H1 (cell line): Measurements from ENCODE around the gene PCDHGA1. TPM values are rescaled to one million over a fixed set of nuclear protein-coding genes. Genes with fewer than 3 reads are reported as not detected.

Source experiments
- CTCF ChIA-PET: fragments of 300-600 bp; sonication (Branson Sonifier 250); formaldehyde crosslinking; loops from one replicate; lab custom pipeline; 2021; ENCODE audit not compliant: partially characterized antibody; lab: Charles Lee
- POLR2A ChIA-PET: fragments of 300-600 bp; sonication (Branson Sonifier 250); formaldehyde crosslinking; loops from one replicate; lab custom pipeline; 2021; ENCODE audit warnings: inconsistent platforms; ENCODE audit not compliant: partially characterized antibody; lab: Charles Lee
- DNase-seq, 2 experiments: peaks; one replicate each; pipeline versions ENCODE4 v3.0.0 to v3.0.0-alpha.2; 2010 to 2022; ENCODE audit warnings: low spot score in 2 of 2, low read depth in 1 of 2, mixed read lengths in 1 of 2
- FAIRE-seq: peaks from 2 replicates; lab custom pipeline; 2011; peaks lifted over from hg19 to GRCh38; lab: Jason Lieb, UNC
- H2AFZ ChIP-seq: 2 replicates; pipeline ENCODE4 v1.8.1; 2012; ENCODE audit warnings: low read length, inconsistent platforms
- H2AK5ac ChIP-seq: 2 replicates; pipeline ENCODE4 v1.6.1; 2013; ENCODE audit warnings: low read depth, low read length
- H2BK120ac ChIP-seq: replicated peaks from 2 replicates; pipeline ENCODE3; 2013; ENCODE audit warnings: low read depth, low read length, inconsistent platforms
- H2BK12ac ChIP-seq: 2 replicates; pipeline ENCODE4 v1.6.1; 2013; ENCODE audit warnings: low read depth, low read length
- H2BK15ac ChIP-seq: 2 replicates; pipeline ENCODE4 v1.6.1; 2013; ENCODE audit warnings: low read length
- H2BK20ac ChIP-seq: 2 replicates; pipeline ENCODE4 v1.6.1; 2013; ENCODE audit warnings: low read length
- H2BK5ac ChIP-seq: 2 replicates; pipeline ENCODE4 v1.6.1; 2013; ENCODE audit warnings: low read depth, low read length
- H3K14ac ChIP-seq: 2 replicates; pipeline ENCODE4 v1.6.1; 2013; ENCODE audit warnings: inconsistent platforms; ENCODE audit not compliant: insufficient read length
- H3K18ac ChIP-seq: 2 replicates; pipeline ENCODE4 v1.6.1; 2013; ENCODE audit warnings: low read length; ENCODE audit errors: extremely low read depth
- H3K23ac ChIP-seq: 2 replicates; pipeline ENCODE4 v1.6.1; 2013; ENCODE audit warnings: inconsistent platforms; ENCODE audit not compliant: insufficient read length
- H3K23me2 ChIP-seq: 2 replicates; pipeline ENCODE4 v1.6.1; 2013; ENCODE audit warnings: low read depth, low read length
- H3K27ac ChIP-seq: 2 replicates; pipeline ENCODE4 v1.6.1; 2011; ENCODE audit warnings: low read depth, low read length, inconsistent platforms
- H3K27me3 ChIP-seq, 4 experiments: replicated peaks in 1 of 4; 1 replicate in 1 of 4; 2 replicates in 3 of 4; pipeline versions ENCODE4 v1.6.1 to v1.8.1; 2011 to 2013; ENCODE audit warnings: low read length in 3 of 4, mild to moderate bottlenecking in 3 of 4, inconsistent platforms in 2 of 4, mixed read lengths in 2 of 4, moderate library complexity in 1 of 4; ENCODE audit not compliant: control insufficient read depth in 3 of 4, insufficient read depth in 3 of 4; ENCODE audit errors: extremely low read depth in 1 of 4
- H3K36me3 ChIP-seq, 4 experiments: 2 replicates each; pipeline versions ENCODE4 v1.6.1 to v1.8.1; 2011 to 2013; ENCODE audit warnings: mild to moderate bottlenecking in 4 of 4, low read length in 3 of 4, moderate library complexity in 2 of 4, control low read depth in 1 of 4, inconsistent platforms in 1 of 4; ENCODE audit not compliant: insufficient read depth in 4 of 4, control insufficient read depth in 2 of 4
- H3K4ac ChIP-seq: replicated peaks from 2 replicates; pipeline ENCODE3; 2013; ENCODE audit warnings: low read length, low read depth, mixed read lengths, inconsistent platforms; ENCODE audit not compliant: insufficient read length
- H3K4me1 ChIP-seq, 4 experiments: replicated peaks in 1 of 4; 1 replicate in 1 of 4; 2 replicates in 3 of 4; pipeline versions ENCODE4 v1.6.1 to v1.8.1; 2011 to 2013; ENCODE audit warnings: low read length in 3 of 4, inconsistent platforms in 2 of 4, mixed read lengths in 1 of 4; ENCODE audit not compliant: insufficient read depth in 4 of 4, control insufficient read depth in 3 of 4
- H3K4me2 ChIP-seq, 2 experiments: 2 replicates each; pipeline versions ENCODE4 v1.6.1 to v1.8.1; 2011 to 2013; ENCODE audit warnings: low read depth in 2 of 2, low read length in 2 of 2, control low read depth in 1 of 2, inconsistent platforms in 1 of 2, mild to moderate bottlenecking in 1 of 2; ENCODE audit not compliant: insufficient read depth in 1 of 2
- H3K4me3 ChIP-seq, 4 experiments: fragments of 200-600, 300-600 bp in 1 of 4; sonication (generic), shearing (Covaris generic), sonication (Bioruptor Twin) in 1 of 4; 2 replicates each; pipeline versions ENCODE4 v1.5.1 to v1.8.1; 2011 to 2016; ENCODE audit warnings: low read length in 4 of 4, low read depth in 3 of 4, control low read depth in 2 of 4, inconsistent platforms in 2 of 4, mild to moderate bottlenecking in 2 of 4, mixed read lengths in 1 of 4, moderate library complexity in 1 of 4; ENCODE audit not compliant: insufficient read depth in 2 of 4; ENCODE audit errors: extremely low read depth in 1 of 4
- H3K56ac ChIP-seq: replicated peaks from 2 replicates; pipeline ENCODE3; 2013; ENCODE audit warnings: low read depth, mild to moderate bottlenecking, mixed read lengths, low read length, inconsistent platforms; ENCODE audit not compliant: insufficient read length
- H3K79me1 ChIP-seq: 2 replicates; pipeline ENCODE4 v1.6.1; 2013; ENCODE audit warnings: low read depth, low read length, control low read depth
- H3K79me2 ChIP-seq, 2 experiments: 2 replicates each; pipeline versions ENCODE4 v1.6.1 to v1.8.1; 2012 to 2013; ENCODE audit warnings: low read length in 2 of 2, mild to moderate bottlenecking in 2 of 2, inconsistent platforms in 1 of 2; ENCODE audit not compliant: insufficient read depth in 2 of 2, control insufficient read depth in 1 of 2
- H3K9ac ChIP-seq, 4 experiments: replicated peaks in 1 of 4; 1 replicate in 1 of 4; 2 replicates in 3 of 4; pipeline versions ENCODE4 v1.6.1 to v1.8.1; 2011 to 2013; ENCODE audit warnings: low read depth in 3 of 4, low read length in 3 of 4, control low read depth in 2 of 4, mild to moderate bottlenecking in 2 of 4, moderate library complexity in 2 of 4, inconsistent platforms in 1 of 4; ENCODE audit errors: extremely low read depth in 1 of 4
- H3K9me3 ChIP-seq, 2 experiments: 2 replicates each; pipeline versions ENCODE4 v1.6.1 to v1.8.1; 2012 to 2013; ENCODE audit warnings: mild to moderate bottlenecking in 2 of 2, moderate library complexity in 2 of 2, control low read depth in 1 of 2, inconsistent platforms in 1 of 2, low read depth in 1 of 2, low read length in 1 of 2, mixed read lengths in 1 of 2; ENCODE audit not compliant: insufficient read depth in 2 of 2
- H4K20me1 ChIP-seq, 2 experiments: replicated peaks in 1 of 2; 2 replicates each; pipeline versions ENCODE3 to v1.8.1; 2011 to 2013; ENCODE audit warnings: inconsistent platforms in 2 of 2, low read length in 2 of 2, mild to moderate bottlenecking in 1 of 2; ENCODE audit not compliant: insufficient read depth in 2 of 2, control insufficient read depth in 1 of 2
- H4K5ac ChIP-seq: 2 replicates; pipeline ENCODE4 v1.6.1; 2013; ENCODE audit warnings: low read length, low read depth, mixed read lengths, inconsistent platforms; ENCODE audit not compliant: insufficient read length
- H4K8ac ChIP-seq: 2 replicates; pipeline ENCODE4 v1.8.0; 2013; ENCODE audit warnings: mild to moderate bottlenecking, moderate library complexity, low read length, inconsistent platforms; ENCODE audit not compliant: insufficient read depth; ENCODE audit errors: extremely low read depth
- H4K91ac ChIP-seq: replicated peaks from 2 replicates; pipeline ENCODE3; 2013; ENCODE audit warnings: low read length, mixed read lengths, inconsistent platforms; ENCODE audit not compliant: insufficient read length
- BCL11A ChIP-seq, 2 experiments: IDR thresholded peaks; one replicate each; pipeline ENCODE4 v1.6.1; 2011; ENCODE audit warnings: low read depth in 2 of 2, low read length in 2 of 2, mild to moderate bottlenecking in 2 of 2
- CREB1 ChIP-seq: IDR thresholded peaks from 2 replicates; pipeline ENCODE4 v1.6.1; 2012; ENCODE audit warnings: inconsistent platforms
- JUND ChIP-seq: IDR thresholded peaks from 2 replicates; pipeline ENCODE4 v1.6.1; 2011; ENCODE audit warnings: mild to moderate bottlenecking, improper control_type of control experiment, low read length
- MAFK ChIP-seq: IDR thresholded peaks from 2 replicates; pipeline ENCODE4 v1.6.1; 2012; ENCODE audit warnings: low read depth, mild to moderate bottlenecking, improper control_type of control experiment, low read length
- NANOG ChIP-seq: IDR thresholded peaks from 2 replicates; pipeline ENCODE4 v1.6.1; 2011; ENCODE audit warnings: low read length, low read depth, mild to moderate bottlenecking, inconsistent platforms; ENCODE audit not compliant: insufficient read depth, poor library complexity, severe bottlenecking
- NRF1 ChIP-seq: IDR thresholded peaks from 2 replicates; pipeline ENCODE4 v1.6.1; 2011; ENCODE audit warnings: mild to moderate bottlenecking, low read depth, low read length, improper control_type of control experiment
- POU5F1 ChIP-seq: IDR thresholded peaks from 2 replicates; pipeline ENCODE4 v1.6.1; 2011; ENCODE audit warnings: low read depth, mild to moderate bottlenecking, low read length, moderate library complexity
- RNF2 ChIP-seq: fragments of 200-900, 300-1000 bp; sonication (generic); IDR thresholded peaks from 2 replicates; pipeline ENCODE4 v1.7.1; 2016; ENCODE audit warnings: borderline replicate concordance, low read depth, mild to moderate bottlenecking, antibody characterized with exemption, low read length; ENCODE audit not compliant: poor library complexity, severe bottlenecking; ENCODE audit errors: missing control alignments
- RXRA ChIP-seq: IDR thresholded peaks from 2 replicates; pipeline ENCODE4 v1.6.1; 2011; ENCODE audit warnings: low read depth, mild to moderate bottlenecking, low read length, moderate library complexity; ENCODE audit not compliant: insufficient read depth
- SP2 ChIP-seq: IDR thresholded peaks from 2 replicates; pipeline ENCODE4 v1.6.1; 2012; ENCODE audit warnings: mild to moderate bottlenecking, low read length, inconsistent platforms
- SP4 ChIP-seq: IDR thresholded peaks from 2 replicates; pipeline ENCODE4 v1.6.1; 2012; ENCODE audit warnings: low read length, inconsistent platforms
- SUZ12 ChIP-seq: fragments of 200-600 bp; sonication (generic); IDR thresholded peaks from 2 replicates; pipeline ENCODE4 v1.6.1; 2012; ENCODE audit warnings: mild to moderate bottlenecking, inconsistent platforms, low read length, moderate library complexity, mixed read lengths
- TAF7 ChIP-seq: optimal IDR thresholded peaks from 2 replicates; pipeline ENCODE3; 2011; ENCODE audit warnings: low read depth, mild to moderate bottlenecking, inconsistent platforms, low read length, moderate library complexity, borderline replicate concordance
- TCF12 ChIP-seq: IDR thresholded peaks from 2 replicates; pipeline ENCODE4 v1.6.1; 2011; ENCODE audit warnings: low read depth, mild to moderate bottlenecking, low read length
- ZNF274 ChIP-seq: IDR thresholded peaks from 2 replicates; pipeline ENCODE4 v1.7.0; 2012; ENCODE audit warnings: low read length, borderline replicate concordance; ENCODE audit errors: extremely low read depth
- WGBS, 2 experiments: shearing (Covaris generic) in 1 of 2; methylation state at CpG; one replicate each; pipeline versions ENCODE4 v1.1.6 to v1.1.7; 2013 to 2015; ENCODE audit warnings: low lambda C conversion rate in 2 of 2, mixed read lengths in 2 of 2, inconsistent platforms in 1 of 2, low coverage in 1 of 2, missing lambda C conversion rate in 1 of 2; ENCODE audit not compliant: insufficient replicate concordance in 2 of 2, insufficient coverage in 1 of 2, insufficient read length in 1 of 2; ENCODE audit errors: extremely low coverage in 1 of 2, missing lambda C conversion rate in 1 of 2; 5-methylcytosine and 5-hydroxymethylcytosine counted together
- polyA plus RNA-seq, 7 experiments: library from polyadenylated mRNA; depleted of rRNA in 3 of 7; stranded (reverse) in 5 of 7; unstranded in 2 of 7; fragments of >200 nt in 5 of 7; fragments of 200-250 nt in 2 of 7; gene quantifications; 1 replicate in 5 of 7; 2 replicates in 1 of 7; 4 replicates in 1 of 7; pipeline versions ENCODE4 v1.2.1 to v1.2.3, GENCODE V29; 2011 to 2013; ENCODE audit warnings: missing spikeins in 2 of 7, mixed read lengths in 2 of 7
- total RNA-seq: library from RNA; stranded (reverse); fragmentation: NEBNext Ultra II Directional; extraction: Animal tissue kit (Norgen Biotek cat#: 25700); gene quantifications from 2 replicates; pipeline ENCODE4 v1.2.1, GENCODE V29; 2021

PCDHGA1 gene
- total and polyA plus RNA-seq, 2 of the 8 experiments (the other 6 are each of a cell fraction or from before 2014, with no cell fraction given) = 0.57 to 0.89 TPM

DNA sequence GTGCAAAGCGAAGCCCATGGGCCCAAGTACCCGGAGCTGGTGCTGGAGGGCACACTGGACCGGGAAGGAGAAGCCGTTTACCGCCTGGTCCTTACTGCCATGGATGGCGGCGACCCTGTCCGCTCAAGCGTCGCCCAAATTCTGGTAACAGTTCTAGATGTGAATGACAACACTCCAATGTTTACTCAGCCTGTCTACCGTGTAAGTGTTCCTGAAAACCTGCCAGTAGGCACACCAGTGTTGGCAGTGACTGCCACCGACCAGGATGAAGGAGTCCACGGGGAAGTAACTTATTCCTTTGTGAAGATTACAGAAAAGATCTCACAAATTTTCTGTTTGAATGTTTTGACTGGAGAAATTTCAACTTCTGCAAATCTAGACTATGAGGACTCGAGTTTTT is 44.3 kb downstream of the PCDHGA1 start:
- Histone ChIP-seq H3K4me2 (no peak overlapping the region), H4K5ac (no peak overlapping the region), H2BK20ac (no peak overlapping the region), H4K8ac (no peak overlapping the region), H4K91ac (no peak overlapping the region), H2AFZ (no peak overlapping the region), H3K18ac (no peak overlapping the region), H3K23me2 (no peaks in the 10 kb centered on the region), H3K9me3 (peaks cover 36 to 51% of the 10 kb centered on the region in 2 experiments; a peak in 3 of 4 replicates), H2BK5ac (no peak overlapping the region), H3K79me1 (no peaks in the 10 kb centered on the region), H3K14ac (no peak overlapping the region), H3K4me1 (no peaks in the 10 kb centered on the region), H2AK5ac (no peak overlapping the region), H2BK15ac (no peak overlapping the region), H2BK120ac (no peak overlapping the region), H3K4ac (no peak overlapping the region), H3K36me3 (peaks cover 0 to 3% (median 0%) of the 10 kb centered on the region in 4 experiments; a peak in 2 of 8 replicates), H3K9ac (no peak overlapping the region), H3K79me2 (no peaks in the 10 kb centered on the region), H3K4me3 (no peak overlapping the region), H4K20me1 (no peaks in the 10 kb centered on the region), H3K23ac (no peak overlapping the region), H3K27ac (no peak overlapping the region), H3K27me3 (no peaks in the 10 kb centered on the region), H2BK12ac (no peak overlapping the region), H3K56ac (no peak overlapping the region)
- DNase-seq (no peak), FAIRE-seq (no peak)
- TF ChIP-seq ZNF274 = no peak
- TF ChIP-seq CREB1 = no peak
- no peak for TF ChIP-seq MAFK
- no peak for TF ChIP-seq TCF12
- TF ChIP-seq RNF2 = no peak
- TF ChIP-seq TAF7 = no peak
- TF ChIP-seq NRF1 = no peak
- TF ChIP-seq BCL11A (IDR thresholded peaks at IDR 0.05; ENCODE audit: low read depth in 2 of 2, low read length in 2 of 2) = no peak
- no peak for TF ChIP-seq SUZ12
- TF ChIP-seq JUND = no peak
- TF ChIP-seq POU5F1 = no peak
- TF ChIP-seq SP2 = no peak
- no peak for TF ChIP-seq NANOG
- no peak for TF ChIP-seq RXRA
- TF ChIP-seq SP4 = no peak
- ChIA-PET POLR2A (interaction anchor here (1.3 kb wide), 1 partner anchor 16 kb away, joined by 3 read pairs; no protein-coding TSS in a partner anchor), CTCF (interaction anchor here (0.7 to 2.9 kb wide), 17 partner anchors 10 to 183 kb away, joined by 3 to 11 read pairs (median 4); partner anchors contain the start of genes PCDHGA10, PCDHGA5, PCDHGB2 and PCDHGB4)
- WGBS, 2 experiments = 93% methylated on average over 14 of the region's 14 CpGs; no CpG with 5 or more reads in 1 of the 2 experiments
